Stimulated activated CD4-positive, alpha-beta T cell treated with anti-CD3 and anti-CD28 coated beads, TNF-alpha, amount 100 ng/mL, for 48 hours (primary cell): Measurements from ENCODE around the gene IQGAP2.

Experiments
- DNase-seq, 3 donors: peaks; one replicate each; pipeline ENCODE4 v3.0.0-alpha.2; 2020; ENCODE audit warnings: low read depth in 3 of 3

IQGAP2 gene

GRCh38 chr5:76685704-76686103 is 282.6 kb downstream of the IQGAP2 start:
- DNase-seq, result no peak

- no peak for DNase-seq
Observed at GRCh38 chr5:76688212-76688611, 285.1 kb downstream of the IQGAP2 start.

GRCh38 chr5:76688836-76689235 is 285.8 kb downstream of the IQGAP2 start:
- DNase-seq, result no peak

- DNase-seq, result no peak
Observed at GRCh38 chr5:76689321-76690036, 286.4 kb downstream of the IQGAP2 start.

- no peak for DNase-seq
Observed at GRCh38 chr5:76690037-76690679, 287.1 kb downstream of the IQGAP2 start.

- DNase-seq, result no peak
Observed at GRCh38 chr5:76690704-76691466, 287.8 kb downstream of the IQGAP2 start.

- DNase-seq, result no peak
Observed at GRCh38 chr5:76691467-76692273, 288.6 kb downstream of the IQGAP2 start.

GRCh38 chr5:76692274-76692540 is 289.1 kb downstream of the IQGAP2 start:
- no peak for DNase-seq

- no peak for DNase-seq
Observed at GRCh38 chr5:76692651-76693050, 289.6 kb downstream of the IQGAP2 start.

- no peak for DNase-seq
Observed at GRCh38 chr5:76693141-76693540, 290.1 kb downstream of the IQGAP2 start.

- DNase-seq, result no peak
Observed at GRCh38 chr5:76694317-76694716, 291.2 kb downstream of the IQGAP2 start.

- DNase-seq, result no peak
Observed at GRCh38 chr5:76695346-76695745, 292.3 kb downstream of the IQGAP2 start.

GRCh38 chr5:76696251-76696650 is 293.2 kb downstream of the IQGAP2 start:
- DNase-seq, result no peak

GRCh38 chr5:76697670-76698069 is 294.6 kb downstream of the IQGAP2 start:
- DNase-seq, result no peak

- DNase-seq, result no peak
Observed at GRCh38 chr5:76700571-76700970, 297.5 kb downstream of the IQGAP2 start.

- no peak for DNase-seq
Observed at GRCh38 chr5:76701298-76701697, 298.2 kb downstream of the IQGAP2 start.

GRCh38 chr5:76703707-76704106 is 300.6 kb downstream of the IQGAP2 start:
- no peak for DNase-seq

- no peak for DNase-seq
Observed at GRCh38 chr5:76704131-76704663, 301.1 kb downstream of the IQGAP2 start.

- no peak for DNase-seq
Observed at GRCh38 chr5:76705574-76705973, 302.5 kb downstream of the IQGAP2 start.

GRCh38 chr5:76709762-76710161 is 306.7 kb downstream of the IQGAP2 start:
- DNase-seq, result no peak

- DNase-seq, result no peak
Observed at GRCh38 chr5:76710991-76711390, 307.9 kb downstream of the IQGAP2 start.
